H1 (cell line): ENCODE measurements around the gene SYDE1. TPM values are rescaled to one million over a fixed set of nuclear protein-coding genes. Genes with fewer than 3 reads are reported as not detected.

Experiments
- CTCF ChIA-PET: fragments of 300-600 bp; sonication (Branson Sonifier 250); formaldehyde crosslinking; loops from one replicate; lab custom pipeline; 2021; ENCODE audit not compliant: partially characterized antibody; lab: Charles Lee
- POLR2A ChIA-PET: fragments of 300-600 bp; sonication (Branson Sonifier 250); formaldehyde crosslinking; loops from one replicate; lab custom pipeline; 2021; ENCODE audit warnings: inconsistent platforms; ENCODE audit not compliant: partially characterized antibody; lab: Charles Lee
- DNase-seq, 2 experiments: peaks; one replicate each; pipeline versions ENCODE4 v3.0.0 to v3.0.0-alpha.2; 2010 to 2022; ENCODE audit warnings: low spot score in 2 of 2, low read depth in 1 of 2, mixed read lengths in 1 of 2
- FAIRE-seq: peaks from 2 replicates; lab custom pipeline; 2011; peaks lifted over from hg19 to GRCh38; lab: Jason Lieb, UNC
- H2AFZ ChIP-seq: 2 replicates; pipeline ENCODE4 v1.8.1; 2012; ENCODE audit warnings: low read length, inconsistent platforms
- H2AK5ac ChIP-seq: 2 replicates; pipeline ENCODE4 v1.6.1; 2013; ENCODE audit warnings: low read depth, low read length
- H2BK120ac ChIP-seq: replicated peaks from 2 replicates; pipeline ENCODE3; 2013; ENCODE audit warnings: low read depth, low read length, inconsistent platforms
- H2BK12ac ChIP-seq: 2 replicates; pipeline ENCODE4 v1.6.1; 2013; ENCODE audit warnings: low read depth, low read length
- H2BK15ac ChIP-seq: 2 replicates; pipeline ENCODE4 v1.6.1; 2013; ENCODE audit warnings: low read length
- H2BK20ac ChIP-seq: 2 replicates; pipeline ENCODE4 v1.6.1; 2013; ENCODE audit warnings: low read length
- H2BK5ac ChIP-seq: 2 replicates; pipeline ENCODE4 v1.6.1; 2013; ENCODE audit warnings: low read depth, low read length
- H3K14ac ChIP-seq: 2 replicates; pipeline ENCODE4 v1.6.1; 2013; ENCODE audit warnings: inconsistent platforms; ENCODE audit not compliant: insufficient read length
- H3K18ac ChIP-seq: 2 replicates; pipeline ENCODE4 v1.6.1; 2013; ENCODE audit warnings: low read length; ENCODE audit errors: extremely low read depth
- H3K23ac ChIP-seq: 2 replicates; pipeline ENCODE4 v1.6.1; 2013; ENCODE audit warnings: inconsistent platforms; ENCODE audit not compliant: insufficient read length
- H3K23me2 ChIP-seq: 2 replicates; pipeline ENCODE4 v1.6.1; 2013; ENCODE audit warnings: low read depth, low read length
- H3K27ac ChIP-seq: 2 replicates; pipeline ENCODE4 v1.6.1; 2011; ENCODE audit warnings: low read depth, low read length, inconsistent platforms
- H3K27me3 ChIP-seq, 4 experiments: replicated peaks in 1 of 4; 1 replicate in 1 of 4; 2 replicates in 3 of 4; pipeline versions ENCODE4 v1.6.1 to v1.8.1; 2011 to 2013; ENCODE audit warnings: low read length in 3 of 4, mild to moderate bottlenecking in 3 of 4, inconsistent platforms in 2 of 4, mixed read lengths in 2 of 4, moderate library complexity in 1 of 4; ENCODE audit not compliant: control insufficient read depth in 3 of 4, insufficient read depth in 3 of 4; ENCODE audit errors: extremely low read depth in 1 of 4
- H3K36me3 ChIP-seq, 4 experiments: 2 replicates each; pipeline versions ENCODE4 v1.6.1 to v1.8.1; 2011 to 2013; ENCODE audit warnings: mild to moderate bottlenecking in 4 of 4, low read length in 3 of 4, moderate library complexity in 2 of 4, control low read depth in 1 of 4, inconsistent platforms in 1 of 4; ENCODE audit not compliant: insufficient read depth in 4 of 4, control insufficient read depth in 2 of 4
- H3K4ac ChIP-seq: replicated peaks from 2 replicates; pipeline ENCODE3; 2013; ENCODE audit warnings: low read length, low read depth, mixed read lengths, inconsistent platforms; ENCODE audit not compliant: insufficient read length
- H3K4me1 ChIP-seq, 4 experiments: replicated peaks in 1 of 4; 1 replicate in 1 of 4; 2 replicates in 3 of 4; pipeline versions ENCODE4 v1.6.1 to v1.8.1; 2011 to 2013; ENCODE audit warnings: low read length in 3 of 4, inconsistent platforms in 2 of 4, mixed read lengths in 1 of 4; ENCODE audit not compliant: insufficient read depth in 4 of 4, control insufficient read depth in 3 of 4
- H3K4me2 ChIP-seq, 2 experiments: 2 replicates each; pipeline versions ENCODE4 v1.6.1 to v1.8.1; 2011 to 2013; ENCODE audit warnings: low read depth in 2 of 2, low read length in 2 of 2, control low read depth in 1 of 2, inconsistent platforms in 1 of 2, mild to moderate bottlenecking in 1 of 2; ENCODE audit not compliant: insufficient read depth in 1 of 2
- H3K4me3 ChIP-seq, 4 experiments: fragments of 200-600, 300-600 bp in 1 of 4; sonication (generic), shearing (Covaris generic), sonication (Bioruptor Twin) in 1 of 4; 2 replicates each; pipeline versions ENCODE4 v1.5.1 to v1.8.1; 2011 to 2016; ENCODE audit warnings: low read length in 4 of 4, low read depth in 3 of 4, control low read depth in 2 of 4, inconsistent platforms in 2 of 4, mild to moderate bottlenecking in 2 of 4, mixed read lengths in 1 of 4, moderate library complexity in 1 of 4; ENCODE audit not compliant: insufficient read depth in 2 of 4; ENCODE audit errors: extremely low read depth in 1 of 4
- H3K56ac ChIP-seq: replicated peaks from 2 replicates; pipeline ENCODE3; 2013; ENCODE audit warnings: low read depth, mild to moderate bottlenecking, mixed read lengths, low read length, inconsistent platforms; ENCODE audit not compliant: insufficient read length
- H3K79me1 ChIP-seq: 2 replicates; pipeline ENCODE4 v1.6.1; 2013; ENCODE audit warnings: low read depth, low read length, control low read depth
- H3K79me2 ChIP-seq, 2 experiments: 2 replicates each; pipeline versions ENCODE4 v1.6.1 to v1.8.1; 2012 to 2013; ENCODE audit warnings: low read length in 2 of 2, mild to moderate bottlenecking in 2 of 2, inconsistent platforms in 1 of 2; ENCODE audit not compliant: insufficient read depth in 2 of 2, control insufficient read depth in 1 of 2
- H3K9ac ChIP-seq, 4 experiments: replicated peaks in 1 of 4; 1 replicate in 1 of 4; 2 replicates in 3 of 4; pipeline versions ENCODE4 v1.6.1 to v1.8.1; 2011 to 2013; ENCODE audit warnings: low read depth in 3 of 4, low read length in 3 of 4, control low read depth in 2 of 4, mild to moderate bottlenecking in 2 of 4, moderate library complexity in 2 of 4, inconsistent platforms in 1 of 4; ENCODE audit errors: extremely low read depth in 1 of 4
- H3K9me3 ChIP-seq, 2 experiments: 2 replicates each; pipeline versions ENCODE4 v1.6.1 to v1.8.1; 2012 to 2013; ENCODE audit warnings: mild to moderate bottlenecking in 2 of 2, moderate library complexity in 2 of 2, control low read depth in 1 of 2, inconsistent platforms in 1 of 2, low read depth in 1 of 2, low read length in 1 of 2, mixed read lengths in 1 of 2; ENCODE audit not compliant: insufficient read depth in 2 of 2
- H4K20me1 ChIP-seq, 2 experiments: replicated peaks in 1 of 2; 2 replicates each; pipeline versions ENCODE3 to v1.8.1; 2011 to 2013; ENCODE audit warnings: inconsistent platforms in 2 of 2, low read length in 2 of 2, mild to moderate bottlenecking in 1 of 2; ENCODE audit not compliant: insufficient read depth in 2 of 2, control insufficient read depth in 1 of 2
- H4K5ac ChIP-seq: 2 replicates; pipeline ENCODE4 v1.6.1; 2013; ENCODE audit warnings: low read length, low read depth, mixed read lengths, inconsistent platforms; ENCODE audit not compliant: insufficient read length
- H4K8ac ChIP-seq: 2 replicates; pipeline ENCODE4 v1.8.0; 2013; ENCODE audit warnings: mild to moderate bottlenecking, moderate library complexity, low read length, inconsistent platforms; ENCODE audit not compliant: insufficient read depth; ENCODE audit errors: extremely low read depth
- H4K91ac ChIP-seq: replicated peaks from 2 replicates; pipeline ENCODE3; 2013; ENCODE audit warnings: low read length, mixed read lengths, inconsistent platforms; ENCODE audit not compliant: insufficient read length
- ATF2 ChIP-seq: IDR thresholded peaks from 2 replicates; pipeline ENCODE4 v1.6.1; 2012; ENCODE audit warnings: low read length, inconsistent platforms
- ATF3 ChIP-seq: IDR thresholded peaks from 2 replicates; pipeline ENCODE4 v1.6.1; 2011; ENCODE audit warnings: low read depth, mild to moderate bottlenecking, low read length; ENCODE audit not compliant: insufficient read depth
- CTBP2 ChIP-seq: IDR thresholded peaks from 2 replicates; pipeline ENCODE4 v1.7.0; 2011; ENCODE audit warnings: borderline replicate concordance, mild to moderate bottlenecking, moderate library complexity, mixed read lengths, low read length; ENCODE audit not compliant: insufficient read depth, insufficient read length
- MAFK ChIP-seq: IDR thresholded peaks from 2 replicates; pipeline ENCODE4 v1.6.1; 2012; ENCODE audit warnings: low read depth, mild to moderate bottlenecking, improper control_type of control experiment, low read length
- MAX ChIP-seq: IDR thresholded peaks from 2 replicates; pipeline ENCODE4 v1.6.1; 2012; ENCODE audit warnings: inconsistent platforms
- NANOG ChIP-seq: IDR thresholded peaks from 2 replicates; pipeline ENCODE4 v1.6.1; 2011; ENCODE audit warnings: low read length, low read depth, mild to moderate bottlenecking, inconsistent platforms; ENCODE audit not compliant: insufficient read depth, poor library complexity, severe bottlenecking
- POLR2AphosphoS5 ChIP-seq: IDR thresholded peaks from 2 replicates; pipeline ENCODE4 v1.6.1; 2011; ENCODE audit warnings: low read depth, low read length
- RBBP5 ChIP-seq: IDR thresholded peaks from 2 replicates; pipeline ENCODE4 v1.7.1; 2012; ENCODE audit warnings: low read depth, mild to moderate bottlenecking, inconsistent platforms, low read length, moderate library complexity, borderline replicate concordance
- ZNF274 ChIP-seq: IDR thresholded peaks from 2 replicates; pipeline ENCODE4 v1.7.0; 2012; ENCODE audit warnings: low read length, borderline replicate concordance; ENCODE audit errors: extremely low read depth
- WGBS, 2 experiments: shearing (Covaris generic) in 1 of 2; methylation state at CpG; one replicate each; pipeline versions ENCODE4 v1.1.6 to v1.1.7; 2013 to 2015; ENCODE audit warnings: low lambda C conversion rate in 2 of 2, mixed read lengths in 2 of 2, inconsistent platforms in 1 of 2, low coverage in 1 of 2, missing lambda C conversion rate in 1 of 2; ENCODE audit not compliant: insufficient replicate concordance in 2 of 2, insufficient coverage in 1 of 2, insufficient read length in 1 of 2; ENCODE audit errors: extremely low coverage in 1 of 2, missing lambda C conversion rate in 1 of 2; 5-methylcytosine and 5-hydroxymethylcytosine counted together
- polyA plus RNA-seq, 7 experiments: library from polyadenylated mRNA; depleted of rRNA in 3 of 7; stranded (reverse) in 5 of 7; unstranded in 2 of 7; fragments of >200 nt in 5 of 7; fragments of 200-250 nt in 2 of 7; gene quantifications; 1 replicate in 5 of 7; 2 replicates in 1 of 7; 4 replicates in 1 of 7; pipeline versions ENCODE4 v1.2.1 to v1.2.3, GENCODE V29; 2011 to 2013; ENCODE audit warnings: missing spikeins in 2 of 7, mixed read lengths in 2 of 7
- total RNA-seq: library from RNA; stranded (reverse); fragmentation: NEBNext Ultra II Directional; extraction: Animal tissue kit (Norgen Biotek cat#: 25700); gene quantifications from 2 replicates; pipeline ENCODE4 v1.2.1, GENCODE V29; 2021

The SYDE1 gene
- total and polyA plus RNA-seq, 2 of the 8 experiments (the other 6 are each of a cell fraction or from before 2014, with no cell fraction given), result 12.0 to 16.8 TPM

GRCh38 chr19:15109768-15110417 is 2.7 kb downstream of the SYDE1 start:
- peaks cover 15 to 50% (median 36%) of the 10 kb centered on the region in 4 experiments for H3K36me3 ChIP-seq
- WGBS, 2 experiments, result 96% methylated on average over 31 of the region's 49 CpGs; no CpG with 5 or more reads in 1 of the 2 experiments
- no peak overlapping the region for H3K4me3 ChIP-seq
- H3K79me2 ChIP-seq, result peaks cover 0 to 11% of the 10 kb centered on the region in 2 experiments; a peak in 2 of 4 replicates
- H2AFZ ChIP-seq, result no peak overlapping the region
- peaks cover 4 to 10% (median 6%) of the 10 kb centered on the region in 4 experiments for H3K4me1 ChIP-seq
- H2BK12ac ChIP-seq, result no peak overlapping the region
- H3K56ac ChIP-seq, result no peak overlapping the region
- DNase-seq, result no peak
- peaks cover 0 to 7% of the 10 kb centered on the region in 2 experiments for H4K20me1 ChIP-seq
- H3K4me2 ChIP-seq, result no peak overlapping the region
- no peak overlapping the region for H3K4ac ChIP-seq
- no peak overlapping the region for H2AK5ac ChIP-seq
- no peak overlapping the region for H2BK5ac ChIP-seq
- H2BK15ac ChIP-seq, result no peak overlapping the region
- POLR2A ChIA-PET, result interaction anchor here (1.1 to 7.9 kb wide), 3 partner anchors 8 to 48 kb away, joined by 6 to 67 read pairs (median 52); a partner anchor contains a TSS
- no peak overlapping the region for H4K5ac ChIP-seq
- no peak overlapping the region for H3K9ac ChIP-seq
- no peak overlapping the region for H3K14ac ChIP-seq
- peaks cover 13% of the 10 kb centered on the region for H3K23me2 ChIP-seq
- peaks cover 0 to under 1% of the 10 kb centered on the region in 2 experiments; a peak in 2 of 4 replicates for H3K9me3 ChIP-seq
- no peaks in the 10 kb centered on the region for H3K27me3 ChIP-seq
- no peak overlapping the region for H2BK20ac ChIP-seq
- no peak for FAIRE-seq
- H4K8ac ChIP-seq, result no peak overlapping the region
- CTCF ChIA-PET, result interaction anchor here (1.1 to 4.5 kb wide), 4 partner anchors 9 to 68 kb away, joined by 3 to 37 read pairs (median 9); no protein-coding TSS in a partner anchor
- no peaks in the 10 kb centered on the region; the same call in 1 of the 2 replicates for H3K79me1 ChIP-seq
- no peak overlapping the region for H4K91ac ChIP-seq
- H3K23ac ChIP-seq, result no peak overlapping the region
- no peak overlapping the region for H2BK120ac ChIP-seq
- H3K18ac ChIP-seq, result no peak overlapping the region
- H3K27ac ChIP-seq, result no peak overlapping the region
- TF ChIP-seq ATF2, result no peak
- TF ChIP-seq POLR2AphosphoS5, result no peak
- no peak for TF ChIP-seq NANOG
- no peak for TF ChIP-seq CTBP2
- TF ChIP-seq ZNF274, result no peak
- no peak for TF ChIP-seq MAX
- TF ChIP-seq ATF3, result no peak
- no peak for TF ChIP-seq MAFK
- no peak for TF ChIP-seq RBBP5
